ENCODE measurements around the gene PDZD2.

GRCh38 chr5:32001284-32001683, 362.4 kb downstream of the PDZD2 start:
- TF ChIP-seq CTCF (IDR thresholded peaks at IDR 0.05) (no peak), POLR2AphosphoS5 (IDR thresholded peaks at IDR 0.05) (no peak), POLR2A (IDR thresholded peaks at IDR 0.05) (no peak)

All from sigmoid colon (tissue), 4 donors.